K562 (cell line): ENCODE data around the gene TNFSF11.
A peak's percentile ranks its signal among the peaks of the same experiment; 100 is the strongest.

ENCODE experiments used
- ATF3 ChIP-seq, 2 experiments: fragments of 450-650 bp in 1 of 2; sonication (generic) in 1 of 2; formaldehyde crosslinking in 1 of 2; IDR thresholded peaks in 1 of 2; conservative IDR thresholded peaks in 1 of 2; 2 replicates each; pipeline versions ENCODE4 v1.6.1 to v1.8.1; 2016 to 2023; ENCODE audit warnings: mild to moderate bottlenecking in 2 of 2, moderate library complexity in 2 of 2, inconsistent platforms in 1 of 2, missing genetic modification reagents in 1 of 2
- CTCF ChIP-seq, 3 experiments: IDR thresholded peaks in 2 of 3; conservative IDR thresholded peaks in 1 of 3; 2 replicates each; pipeline ENCODE4 v1.5.1; 2011 to 2012; ENCODE audit warnings: low read length in 3 of 3, mild to moderate bottlenecking in 3 of 3, control low read depth in 2 of 3, improper control_type of control experiment in 1 of 3, inconsistent platforms in 1 of 3, low read depth in 1 of 3, mixed read lengths in 1 of 3, moderate library complexity in 1 of 3; ENCODE audit not compliant: insufficient read depth in 2 of 3
- EZH2 ChIP-seq: IDR thresholded peaks from 2 replicates; pipeline ENCODE4 v1.6.1; 2012; ENCODE audit warnings: low read depth, mild to moderate bottlenecking, inconsistent platforms, low read length, borderline replicate concordance
- MAFF ChIP-seq: IDR thresholded peaks from 2 replicates; pipeline ENCODE4 v1.6.1; 2012; ENCODE audit warnings: low read length, improper control_type of control experiment
- NKRF ChIP-seq: fragments of 450-650 bp; IDR thresholded peaks from 2 replicates; pipeline ENCODE4 v1.6.1; 2016; ENCODE audit warnings: borderline replicate concordance
- NR3C1 ChIP-seq: sonication (generic); formaldehyde crosslinking; IDR thresholded peaks from 2 replicates; pipeline ENCODE4 v1.8.1; 2022; ENCODE audit warnings: missing genetic modification reagents
- POLR2A ChIP-seq: fragments of 450-650 bp; conservative IDR thresholded peaks from 2 replicates; pipeline ENCODE4 v1.6.1; 2016
- RBM22 ChIP-seq: fragments of 200-400 bp; formaldehyde crosslinking; IDR thresholded peaks from 2 replicates; pipeline ENCODE4 v1.6.1; 2018; ENCODE audit warnings: low read length, low read depth; ENCODE audit not compliant: poor library complexity, severe bottlenecking
- SIN3A ChIP-seq, 2 experiments: fragments of 150-350 bp in 1 of 2; IDR thresholded peaks; 2 replicates each; pipeline ENCODE4 v1.6.1; 2011 to 2016; ENCODE audit warnings: borderline replicate concordance in 2 of 2, low read depth in 2 of 2, low read length in 2 of 2, mild to moderate bottlenecking in 2 of 2, moderate library complexity in 2 of 2; ENCODE audit not compliant: control insufficient read depth in 1 of 2
- TBP ChIP-seq: optimal IDR thresholded peaks from 2 replicates; pipeline ENCODE3; 2011; ENCODE audit warnings: low read depth, low read length, improper control_type of control experiment
- THRA ChIP-seq: fragments of 450-650 bp; IDR thresholded peaks from 2 replicates; pipeline ENCODE4 v1.6.1; 2017; ENCODE audit warnings: mild to moderate bottlenecking, moderate library complexity
- XRCC3 ChIP-seq: fragments of 450-650 bp; IDR thresholded peaks from 2 replicates; pipeline ENCODE4 v1.6.1; 2017; ENCODE audit warnings: mild to moderate bottlenecking, moderate library complexity
- ZKSCAN1 ChIP-seq: fragments of 150-350 bp; IDR thresholded peaks from 2 replicates; pipeline ENCODE4 v1.6.1; 2016; ENCODE audit warnings: low read depth, low read length

- TF ChIP-seq THRA (no peak), NKRF (no peak), SIN3A (IDR thresholded peaks at IDR 0.05; ENCODE audit: borderline replicate concordance in 2 of 2, control insufficient read depth in 1 of 2, low read depth in 2 of 2, low read length in 2 of 2) (no peak), ATF3 (IDR thresholded peaks at IDR 0.05) (no peak), ATF3 (CRISPR knock-in tag; conservative IDR thresholded peaks at IDR 0.05) (no peak), CTCF (IDR thresholded peaks at IDR 0.05 in 2 of 3, conservative IDR thresholded peaks at IDR 0.05 in 1 of 3; ENCODE audit: insufficient read depth in 2 of 3, low read depth in 1 of 3, low read length in 3 of 3) (no peak), POLR2A (no peak), RBM22 (no peak), TBP (no peak), XRCC3 (no peak), NR3C1 (CRISPR knock-in tag) (no peak), ZKSCAN1 (no peak), MAFF (peak; percentile 62), EZH2 (no peak)
Observed at GRCh38 chr13:42569576-42570344, 4.2 kb upstream of the TNFSF11 start.
